HTR-8/SVneo (cell line): ENCODE measurements around the gene DPYSL4.
"Not testable (repeated sequence)": the region's sequence is repeated elsewhere in the genome, so short reads cannot be mapped to it uniquely, and the experiment has no call there.

ENCODE experiments used
- DNase-seq: peaks from one replicate; pipeline ENCODE4 v3.0.0; 2011; ENCODE audit warnings: low spot score, mixed read lengths; ENCODE audit not compliant: insufficient read length
- FAIRE-seq: peaks from 2 replicates; lab custom pipeline; 2011; peaks lifted over from hg19 to GRCh38; lab: Jason Lieb, UNC

The DPYSL4 gene

DNA sequence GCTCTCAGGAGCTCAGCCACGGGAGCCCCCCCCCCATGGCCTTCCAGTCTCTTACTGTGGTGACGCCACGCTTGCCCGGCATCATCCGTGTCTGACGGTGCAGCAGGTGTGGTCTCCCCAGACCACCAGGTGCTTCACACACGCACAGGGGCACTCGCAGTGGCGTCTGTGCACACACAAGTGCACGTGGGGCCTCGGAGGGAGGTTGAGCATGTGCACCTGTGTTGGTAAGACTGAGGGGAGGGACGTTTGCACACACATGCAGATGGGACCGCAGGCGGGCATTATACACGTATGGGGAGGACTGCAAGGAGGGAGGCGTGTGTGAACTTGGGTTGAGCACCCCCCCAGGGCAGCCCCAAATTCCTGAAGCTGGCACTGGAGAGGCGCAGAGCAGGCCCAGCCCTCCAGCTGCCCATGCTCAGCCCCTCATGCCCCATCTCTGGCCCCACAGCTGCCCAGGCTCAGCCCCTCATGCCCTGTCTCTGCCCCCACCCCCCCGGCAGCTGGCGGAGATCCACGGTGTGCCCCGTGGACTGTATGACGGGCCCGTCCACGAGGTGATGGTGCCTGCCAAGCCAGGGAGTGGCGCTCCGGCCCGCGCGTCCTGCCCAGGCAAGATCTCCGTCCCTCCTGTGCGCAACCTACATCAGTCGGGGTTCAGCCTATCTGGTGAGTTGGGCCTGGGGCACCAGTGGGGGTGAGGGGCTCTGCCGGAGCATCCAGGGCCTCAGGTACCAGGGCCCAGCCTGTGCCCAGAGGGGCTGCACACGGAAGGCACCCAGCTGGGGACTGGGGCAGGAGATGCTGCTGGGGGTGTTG lies 16.7 kb downstream of the DPYSL4 start:
- DNase-seq, result no peak
- no peak for FAIRE-seq

DNA sequence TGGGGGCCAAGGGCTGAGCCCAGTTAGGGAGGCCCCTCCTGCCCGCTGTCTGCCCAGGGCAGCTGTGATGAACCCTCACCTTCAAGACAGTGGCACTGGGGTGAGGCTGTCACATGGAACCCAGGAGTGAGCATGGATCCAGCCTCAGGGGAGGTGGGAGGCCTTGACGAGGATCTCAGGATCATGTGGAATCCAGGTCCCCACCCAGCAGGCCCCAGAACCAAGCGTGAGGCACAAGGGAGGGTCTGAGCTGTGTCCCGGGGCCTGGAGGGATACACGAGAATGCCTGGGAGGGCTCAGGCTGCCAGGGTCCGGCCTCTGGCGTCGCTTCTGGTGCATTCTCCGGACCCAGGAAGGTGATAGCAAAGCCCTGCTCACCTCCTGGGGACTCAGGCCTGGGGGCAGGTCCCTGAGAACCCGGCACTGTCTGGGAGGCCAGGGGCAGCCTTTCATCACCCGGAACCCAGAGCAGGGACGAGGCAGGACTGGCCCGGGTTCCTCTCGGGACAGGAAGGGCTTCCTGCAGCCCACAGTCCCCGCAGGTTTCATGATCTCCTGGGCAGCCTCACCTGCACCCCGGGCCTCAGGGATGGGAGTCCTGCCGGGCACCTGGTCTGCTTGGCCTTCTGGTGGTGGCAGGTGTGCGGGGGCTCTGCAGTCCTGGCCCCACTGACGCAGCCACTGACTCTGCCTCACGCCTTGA lies 17.5 kb downstream of the DPYSL4 start:
- DNase-seq, result no peak
- no peak for FAIRE-seq

DNA sequence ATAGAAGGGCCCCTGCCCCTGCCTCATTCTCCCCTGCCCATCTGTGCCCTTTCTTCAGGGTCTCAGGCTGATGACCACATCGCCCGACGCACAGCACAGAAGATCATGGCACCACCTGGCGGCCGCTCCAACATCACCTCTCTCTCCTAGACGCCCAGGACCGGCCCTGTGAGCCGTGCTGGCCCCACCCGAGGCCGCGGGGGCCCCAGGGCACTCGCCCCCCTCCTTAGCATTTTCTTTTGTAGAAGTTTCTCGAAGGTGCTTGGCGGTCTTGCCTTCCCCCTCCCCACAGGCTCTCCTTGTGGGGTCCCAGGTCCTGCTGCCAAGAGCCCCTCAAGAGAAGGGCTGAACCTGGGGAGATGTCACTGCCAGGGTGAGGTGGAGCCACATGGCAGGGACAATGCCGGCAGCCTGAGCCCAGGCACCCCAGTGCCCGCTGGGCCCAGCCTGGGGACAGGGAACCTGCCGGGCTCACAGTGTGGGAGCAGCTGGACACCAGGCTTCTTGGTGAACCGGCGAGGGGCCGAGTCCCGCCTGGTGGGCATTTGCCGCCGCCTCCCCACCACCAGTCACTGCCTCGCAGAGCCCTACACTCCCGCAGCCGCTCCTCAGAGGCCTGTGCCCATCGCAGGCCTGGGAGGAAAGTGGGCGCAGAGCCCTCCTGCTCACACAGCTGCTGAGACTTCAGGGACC lies 18.2 kb downstream of the DPYSL4 start:
- no peak for FAIRE-seq

DNA sequence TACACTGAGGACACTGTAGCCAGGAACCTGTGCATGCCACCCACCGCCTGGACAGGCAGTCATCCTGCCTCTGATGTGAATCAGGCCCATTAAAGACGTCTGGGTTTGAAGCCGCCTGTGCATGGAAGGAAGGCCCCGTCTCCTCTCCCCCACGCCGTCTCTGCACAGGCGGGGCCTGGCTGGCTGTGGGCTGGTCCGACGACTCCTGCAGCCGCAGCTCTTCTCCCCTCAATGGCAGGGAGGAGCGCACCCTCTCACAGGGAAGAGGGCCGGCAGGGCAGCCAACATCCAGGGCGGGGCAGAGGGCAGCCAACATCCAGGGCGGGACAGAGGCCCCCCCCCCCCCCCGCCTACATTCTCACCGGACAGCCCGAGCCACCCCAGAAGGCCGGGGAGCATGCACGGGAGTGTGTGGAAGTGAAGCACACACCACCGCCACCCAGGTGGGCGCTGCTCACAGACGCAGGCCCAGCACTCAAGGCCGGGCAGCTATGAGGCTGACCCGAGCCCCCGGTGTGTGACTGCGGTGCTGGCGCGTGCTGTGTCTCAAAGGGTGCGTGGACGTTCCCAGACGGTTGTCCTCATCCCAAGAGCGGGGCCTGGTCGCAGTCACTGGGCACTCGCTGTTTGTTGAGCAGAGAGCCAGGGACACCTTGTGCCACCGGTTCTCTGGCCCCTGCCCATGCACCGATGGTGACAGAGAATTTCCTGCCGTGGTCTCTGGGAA lies 19.1 kb downstream of the DPYSL4 start:
- DNase-seq, result no peak
- no peak for FAIRE-seq

More for the DNA sequence above, 18.2 kb downstream of the DPYSL4 start:
- DNase-seq, result no peak

DNA sequence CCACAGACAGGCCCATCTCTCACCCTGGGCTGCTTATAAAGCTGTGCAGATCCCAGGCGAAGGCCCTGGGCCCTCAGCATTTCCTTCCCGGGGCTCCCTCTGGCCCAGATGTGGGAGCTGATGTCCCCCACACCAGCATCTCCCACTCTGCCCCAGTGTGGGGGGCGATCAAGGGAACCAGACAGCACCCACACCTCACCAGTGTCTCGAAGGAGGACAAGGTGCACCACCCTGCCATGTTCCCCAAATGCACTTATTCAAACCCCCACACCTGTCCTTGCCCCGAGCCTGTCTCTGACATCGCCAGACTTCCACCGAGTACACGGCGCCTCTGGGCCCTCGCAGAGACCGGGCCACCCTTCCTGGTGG lies 19.6 kb downstream of the DPYSL4 start:
- FAIRE-seq, result no peak
- DNase-seq, result no peak

DNA sequence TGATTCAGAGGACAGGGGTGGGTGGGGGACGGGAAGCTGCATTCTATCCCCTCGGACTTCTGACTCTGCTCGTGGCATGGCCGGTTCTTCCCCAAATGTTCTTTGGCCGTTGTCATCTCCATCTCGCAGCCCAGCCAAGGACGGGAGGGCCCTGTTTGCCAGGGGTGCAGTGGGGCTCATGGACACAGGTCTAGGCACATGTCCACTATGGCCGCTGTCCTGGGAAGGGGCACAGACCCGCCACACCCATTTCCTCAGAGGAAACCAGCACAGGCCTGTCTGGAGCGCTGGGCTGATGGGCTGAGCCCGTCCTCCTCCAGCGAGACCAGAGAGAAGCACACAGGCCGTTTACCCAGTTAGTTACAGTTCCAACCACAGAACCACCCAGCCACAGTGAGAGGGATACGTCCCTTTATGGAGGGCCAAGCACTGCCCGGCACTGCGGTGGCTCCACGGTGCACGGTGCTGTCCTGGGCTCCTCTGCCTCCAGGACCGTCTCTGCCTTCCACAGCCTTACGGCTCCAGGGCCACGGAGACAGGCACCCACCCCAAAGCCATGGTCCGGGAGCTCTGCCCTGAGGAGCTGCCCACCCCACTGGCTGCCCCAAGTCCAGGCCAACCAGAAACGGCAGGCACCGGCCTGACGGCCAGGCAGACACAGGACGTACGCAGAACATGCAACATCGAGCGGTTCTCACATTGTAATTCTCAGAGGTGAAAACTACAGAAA lies 20.2 kb downstream of the DPYSL4 start:
- DNase-seq (no peak), FAIRE-seq (no peak)

DNA sequence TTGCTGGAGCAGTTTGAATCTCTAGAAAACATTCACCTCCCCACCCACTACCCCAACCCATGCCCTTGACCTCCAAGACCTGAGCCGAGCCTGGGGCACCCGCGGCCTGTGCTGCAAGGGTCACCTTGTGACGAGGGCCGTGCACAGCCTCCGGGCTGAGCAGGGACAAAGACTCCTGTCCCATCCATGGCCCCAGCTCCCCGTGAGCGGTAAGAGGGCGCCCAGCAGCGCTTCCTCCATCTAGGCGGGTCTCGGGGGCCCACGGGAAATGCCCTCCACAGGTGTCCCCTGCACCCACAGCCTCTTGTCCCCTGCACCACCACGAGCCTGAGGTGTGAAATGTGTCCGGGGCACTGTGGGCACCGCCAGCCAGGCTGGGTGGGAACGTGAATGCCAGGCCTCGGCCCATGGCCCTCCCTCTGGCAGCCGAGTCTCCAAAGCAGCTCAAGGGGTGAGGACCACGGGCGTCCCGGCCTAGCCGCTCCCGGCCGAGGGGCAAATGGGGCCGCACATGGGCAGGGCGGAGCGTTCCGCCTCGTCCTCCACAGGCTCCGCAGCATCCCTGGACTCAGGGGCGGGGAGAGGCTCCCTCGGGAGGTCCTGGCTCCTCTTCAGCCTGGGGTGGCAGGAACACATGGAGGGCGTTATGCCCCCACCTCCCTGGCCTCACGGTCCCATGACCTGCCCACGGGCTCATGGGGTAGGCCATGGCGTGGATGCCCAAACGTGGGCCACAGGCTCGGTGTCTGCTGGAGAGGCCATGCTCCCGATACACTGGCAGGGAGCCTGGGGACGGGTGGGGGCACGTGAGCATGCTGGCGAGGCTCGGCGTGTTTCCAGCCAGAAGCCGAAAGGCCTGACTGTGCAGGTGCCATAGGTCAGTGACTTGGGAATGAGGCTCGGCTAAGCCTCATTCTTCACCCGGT lies 21.1 kb downstream of the DPYSL4 start:
- FAIRE-seq, result no peak
- no peak for DNase-seq

DNA sequence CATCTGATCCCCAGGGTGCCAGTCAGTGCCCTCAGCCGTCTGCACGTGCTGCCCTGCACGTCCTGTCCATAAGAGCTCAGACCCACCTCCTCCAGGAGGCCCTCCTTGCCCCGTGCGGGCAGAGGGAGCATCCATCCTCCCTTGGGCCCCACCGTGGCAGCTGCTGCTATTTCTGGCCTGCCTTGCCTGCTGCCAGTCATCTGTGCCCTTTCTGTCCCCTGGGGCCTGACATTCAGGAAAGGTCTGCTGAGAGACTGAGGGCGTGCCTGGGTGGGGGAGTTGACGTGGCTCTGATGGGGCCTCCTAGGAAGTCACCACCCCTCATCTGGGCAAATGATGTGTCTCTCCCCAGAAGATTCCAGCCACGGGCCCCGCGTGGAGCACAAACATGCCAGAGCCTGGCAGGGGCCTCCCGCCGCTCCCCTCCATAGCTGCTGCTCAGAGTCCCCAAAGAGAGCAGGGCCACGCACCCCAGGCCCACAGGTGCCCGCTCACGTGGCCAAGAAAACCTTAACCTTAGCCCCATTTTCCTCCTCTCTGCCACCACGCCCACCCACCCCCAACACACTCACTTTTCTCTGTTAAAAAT lies 21.8 kb downstream of the DPYSL4 start:
- DNase-seq (no peak), FAIRE-seq (no peak)

DNA sequence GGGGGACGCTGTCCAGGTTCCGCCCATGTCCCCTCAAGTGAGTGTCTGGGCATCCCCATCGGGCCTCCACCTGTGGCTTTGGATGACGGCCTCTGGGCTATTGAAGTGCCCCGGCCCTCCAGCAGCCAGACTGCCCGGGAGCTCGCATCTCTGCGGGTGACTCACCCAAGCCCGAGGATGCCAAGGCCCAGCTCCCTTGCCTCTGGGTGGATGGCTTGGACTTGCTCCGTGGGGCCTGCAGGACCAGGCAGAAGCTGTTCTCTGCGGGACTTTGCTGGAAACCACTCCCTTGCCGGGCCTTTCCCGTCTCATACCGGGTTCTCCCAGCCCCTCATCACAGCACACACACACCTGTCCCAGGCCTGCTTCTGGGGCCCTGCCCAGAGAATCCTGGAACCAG lies 22.4 kb downstream of the DPYSL4 start:
- DNase-seq (no peak), FAIRE-seq (no peak)

DNA sequence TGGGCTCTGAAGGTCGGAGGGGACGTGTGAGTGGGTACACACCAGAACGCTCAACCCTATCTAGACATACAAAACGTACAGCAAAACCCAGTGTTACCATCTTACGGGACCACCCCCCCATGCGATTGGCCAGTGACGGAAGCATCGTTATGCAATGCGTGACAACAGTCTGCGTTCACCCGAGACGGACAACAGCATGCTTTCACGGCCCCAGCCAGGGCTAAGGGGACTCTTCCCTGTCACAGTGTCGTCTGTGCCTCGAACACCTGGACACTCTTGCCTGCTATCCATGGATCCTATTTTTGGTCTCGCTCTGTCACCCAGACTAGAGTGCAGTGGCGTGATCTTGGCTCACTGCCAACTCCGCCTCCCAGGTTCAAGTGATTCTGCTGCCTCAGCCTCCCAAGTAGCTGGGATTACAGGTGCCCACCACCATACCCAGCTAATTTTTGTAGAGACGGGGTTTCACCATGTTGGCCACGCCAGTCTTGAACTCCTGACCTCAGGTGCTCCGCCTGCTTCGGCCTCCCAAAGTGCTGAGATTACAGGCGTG lies 23.3 kb downstream of the DPYSL4 start:
- FAIRE-seq, result no peak
- no peak for DNase-seq

DNA sequence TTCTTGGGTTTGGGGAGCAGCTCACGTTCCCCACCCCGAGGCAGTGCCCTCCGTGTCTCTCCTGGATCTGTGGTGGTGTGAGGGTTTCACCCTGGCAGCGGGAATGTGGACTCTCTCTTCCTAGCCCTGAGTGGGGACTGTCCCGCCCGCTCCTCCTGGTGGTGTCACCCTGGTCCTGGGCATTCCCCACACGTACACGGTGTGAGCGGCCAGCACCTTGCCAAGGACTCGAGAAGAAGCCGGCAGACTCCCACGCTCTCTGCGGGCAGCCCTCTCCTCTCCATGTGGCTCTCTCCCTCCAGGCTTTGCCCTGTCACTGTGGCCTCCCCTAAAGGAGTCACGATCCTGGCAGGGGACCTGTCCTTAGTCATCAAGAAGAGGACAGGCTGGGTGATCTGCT lies 24.0 kb downstream of the DPYSL4 start:
- FAIRE-seq (no peak), DNase-seq (no peak)

DNA sequence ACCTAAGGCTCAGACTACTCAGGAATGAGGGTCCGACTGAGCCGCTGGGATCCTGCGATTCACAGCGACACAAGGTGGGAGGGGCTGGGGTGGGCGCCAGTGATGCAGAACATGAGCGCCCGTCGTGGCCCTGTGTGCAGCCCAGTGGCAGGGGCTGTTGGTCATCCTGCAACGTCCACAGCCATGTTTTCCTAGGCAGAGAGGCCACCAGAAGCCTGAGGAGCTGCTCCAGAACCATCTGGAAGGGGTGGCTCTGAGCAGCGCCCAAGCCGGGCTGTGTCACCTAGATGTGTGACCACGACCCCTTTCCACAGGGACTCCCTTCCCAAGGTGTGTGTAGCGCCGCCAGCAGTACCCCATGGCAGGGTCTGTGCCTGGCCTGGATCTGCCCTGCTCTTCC lies 24.5 kb downstream of the DPYSL4 start:
- FAIRE-seq (no peak), DNase-seq (no peak)

DNA sequence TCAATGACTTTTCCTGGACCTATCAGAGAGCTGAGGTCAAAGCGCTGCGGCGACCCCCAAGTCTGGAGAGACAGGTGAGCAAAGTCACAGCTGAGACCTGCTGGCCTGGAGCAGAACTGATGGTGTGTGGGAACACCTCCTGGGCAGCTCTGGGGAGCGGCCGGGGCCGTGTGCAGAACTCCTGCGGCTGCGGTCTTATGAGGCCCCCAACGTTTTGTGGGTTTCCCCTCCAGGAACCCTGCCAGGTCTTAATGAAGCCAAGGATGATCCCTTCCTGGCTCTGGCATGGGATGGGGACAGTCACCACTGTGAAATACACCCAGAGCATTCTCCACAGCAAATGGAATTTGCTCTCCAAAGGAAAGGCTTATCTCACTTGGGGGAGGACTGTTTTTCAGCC lies 26.1 kb downstream of the DPYSL4 start:
- FAIRE-seq, result no peak
- no peak for DNase-seq

DNA sequence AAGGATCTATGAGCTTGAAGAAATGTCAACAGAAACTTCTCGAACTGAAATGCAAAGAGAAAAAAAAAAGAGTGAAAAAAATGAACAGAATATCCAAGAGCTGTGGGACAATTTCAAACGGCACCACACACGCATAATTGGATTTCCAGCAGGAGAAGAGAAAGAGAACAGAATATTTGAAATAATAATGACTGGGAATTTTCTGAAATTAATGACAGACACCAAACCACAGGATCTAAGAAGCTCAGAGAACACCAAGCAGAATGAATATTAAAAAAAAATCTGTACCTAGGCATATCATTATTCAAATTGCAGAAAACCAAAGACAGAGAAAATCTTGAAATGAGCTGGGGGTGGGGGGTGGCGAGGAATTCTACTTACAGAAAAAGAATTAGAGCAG lies 27.2 kb downstream of the DPYSL4 start:
- FAIRE-seq (no peak), DNase-seq (no peak)

DNA sequence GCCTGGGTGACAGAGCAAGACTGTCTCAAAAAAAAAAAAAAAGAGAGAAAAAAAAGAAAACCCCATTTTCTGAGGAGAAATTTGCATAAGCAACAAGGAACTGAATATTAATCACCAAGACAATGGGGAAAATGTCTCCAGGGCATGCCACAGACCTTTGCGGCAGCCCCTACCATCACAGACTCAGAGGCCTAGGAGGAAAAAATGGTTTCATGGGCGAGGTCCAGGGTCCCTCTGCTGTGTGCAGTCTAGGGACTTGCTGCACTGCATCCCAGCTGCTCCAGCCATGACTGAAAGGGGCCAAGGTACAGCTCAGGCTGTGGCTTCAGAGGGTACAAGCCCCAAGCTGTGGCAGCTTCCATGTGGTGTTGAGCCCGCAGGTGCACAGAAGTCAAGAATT lies 29.7 kb downstream of the DPYSL4 start:
- FAIRE-seq, DNase-seq: not testable (repeated sequence)

DNA sequence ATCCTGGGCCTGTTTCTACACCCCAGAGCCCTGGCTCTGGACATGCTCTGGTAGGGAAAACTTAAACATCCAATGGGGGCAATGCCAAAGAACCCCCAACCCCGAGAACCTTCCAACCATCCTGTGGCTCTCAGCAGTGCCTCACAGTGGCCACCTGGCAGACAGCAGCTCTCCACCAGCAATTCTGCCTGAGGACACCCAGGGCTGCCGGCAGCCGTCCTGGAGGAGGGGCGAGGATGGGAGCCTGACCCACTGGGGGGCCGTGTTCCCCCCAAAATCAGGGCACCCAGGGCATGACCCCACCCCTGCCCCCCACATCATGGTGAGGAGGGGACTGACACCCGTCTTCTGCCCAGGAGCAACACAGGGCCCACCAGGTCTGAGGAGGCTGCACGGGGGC lies 32.7 kb downstream of the DPYSL4 start:
- no peak for FAIRE-seq
- no peak for DNase-seq

DNA sequence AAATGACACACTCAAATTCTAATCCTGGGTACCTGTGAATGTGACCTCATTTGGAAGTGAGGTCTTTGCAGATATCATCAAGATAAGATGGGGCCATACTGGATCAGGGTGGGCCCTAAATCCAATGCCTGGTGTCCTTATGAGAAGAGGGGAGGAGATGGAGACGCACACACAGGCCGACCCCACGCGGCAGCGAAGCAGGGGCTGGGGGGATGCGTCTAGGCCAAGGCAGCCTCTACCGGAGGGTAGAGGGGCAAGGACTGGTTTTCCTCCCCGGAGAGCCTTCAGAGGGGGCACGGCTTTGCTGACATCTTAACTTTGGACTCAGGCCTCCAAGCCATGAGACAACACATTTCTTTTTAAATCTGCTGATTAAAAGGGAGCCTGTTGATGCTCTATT lies 33.3 kb downstream of the DPYSL4 start:
- FAIRE-seq, result no peak
- no peak for DNase-seq

DNA sequence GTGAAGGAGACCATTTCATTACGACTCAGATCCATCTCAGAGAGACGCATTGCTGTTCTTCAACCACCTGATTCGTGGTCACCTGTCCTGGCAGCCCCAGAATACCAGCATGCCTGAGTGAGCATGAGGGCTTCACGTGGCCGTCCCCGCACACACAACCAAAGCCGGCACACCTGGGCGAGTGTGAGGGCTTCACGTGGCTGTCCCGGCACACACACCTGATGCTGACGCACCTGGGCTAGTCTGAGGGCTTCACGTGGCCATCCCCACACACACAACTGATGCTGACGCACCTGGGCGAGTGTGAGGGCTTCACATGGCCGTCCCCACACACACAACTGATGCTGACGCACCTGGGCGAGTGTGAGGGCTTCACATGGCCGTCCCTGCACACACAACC lies 34.2 kb downstream of the DPYSL4 start:
- FAIRE-seq, DNase-seq: not testable (repeated sequence)
